ENCODE results near the gene ARHGAP10.

The ARHGAP10 gene

DNA sequence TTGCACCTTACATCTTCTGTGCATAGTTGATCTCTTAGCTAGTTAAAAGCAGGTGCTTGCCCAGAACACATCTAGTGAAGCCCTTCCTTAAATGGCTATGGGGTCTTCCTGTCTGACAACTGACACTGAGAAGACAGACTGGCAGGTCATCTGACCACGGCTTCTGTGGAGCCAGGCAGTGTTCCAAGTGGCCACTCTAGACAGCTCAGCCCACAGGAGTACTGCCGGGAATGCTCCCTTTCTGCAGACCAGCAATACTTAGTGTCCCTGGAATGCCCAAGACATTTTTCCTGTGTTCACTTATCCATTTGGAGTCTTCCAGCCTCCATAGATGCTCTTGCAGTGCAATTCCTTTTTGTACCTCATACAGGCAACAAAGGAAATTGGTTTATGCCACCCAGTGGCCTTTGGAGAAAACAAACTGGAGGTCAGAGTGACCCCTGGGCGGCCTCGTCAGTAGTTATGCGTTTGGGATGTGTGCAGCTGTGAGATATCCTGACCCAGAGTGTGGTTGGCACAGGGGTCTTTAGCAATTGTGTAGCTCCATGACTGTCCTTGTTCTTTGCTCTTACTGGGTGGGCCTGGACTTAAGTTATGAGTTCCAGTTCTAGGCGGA is 335.5 kb downstream of the ARHGAP10 start:
- TF ChIP-seq, protein P1, sequence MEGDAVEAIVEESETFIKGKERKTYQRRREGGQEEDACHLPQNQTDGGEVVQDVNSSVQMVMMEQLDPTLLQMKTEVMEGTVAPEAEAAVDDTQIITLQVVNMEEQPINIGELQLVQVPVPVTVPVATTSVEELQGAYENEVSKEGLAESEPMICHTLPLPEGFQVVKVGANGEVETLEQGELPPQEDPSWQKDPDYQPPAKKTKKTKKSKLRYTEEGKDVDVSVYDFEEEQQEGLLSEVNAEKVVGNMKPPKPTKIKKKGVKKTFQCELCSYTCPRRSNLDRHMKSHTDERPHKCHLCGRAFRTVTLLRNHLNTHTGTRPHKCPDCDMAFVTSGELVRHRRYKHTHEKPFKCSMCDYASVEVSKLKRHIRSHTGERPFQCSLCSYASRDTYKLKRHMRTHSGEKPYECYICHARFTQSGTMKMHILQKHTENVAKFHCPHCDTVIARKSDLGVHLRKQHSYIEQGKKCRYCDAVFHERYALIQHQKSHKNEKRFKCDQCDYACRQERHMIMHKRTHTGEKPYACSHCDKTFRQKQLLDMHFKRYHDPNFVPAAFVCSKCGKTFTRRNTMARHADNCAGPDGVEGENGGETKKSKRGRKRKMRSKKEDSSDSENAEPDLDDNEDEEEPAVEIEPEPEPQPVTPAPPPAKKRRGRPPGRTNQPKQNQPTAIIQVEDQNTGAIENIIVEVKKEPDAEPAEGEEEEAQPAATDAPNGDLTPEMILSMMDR (IDR thresholded peaks at IDR 0.05) = no peak
- H3K4me1 ChIP-seq (ENCODE audit: control insufficient read depth in 1 of 2, insufficient read depth in 1 of 2, low read depth in 1 of 2, low read length in 1 of 2) = no peaks in the 10 kb centered on the region
- no peaks in the 10 kb centered on the region for H3K27me3 ChIP-seq
- H3K27ac ChIP-seq = no peak overlapping the region
- no peaks in the 10 kb centered on the region for H3K9me3 ChIP-seq
- no peak overlapping the region for H3K4me3 ChIP-seq (ENCODE audit: low read depth in 1 of 2, low read length in 1 of 2)
- H3K36me3 ChIP-seq = no peaks in the 10 kb centered on the region

DNA sequence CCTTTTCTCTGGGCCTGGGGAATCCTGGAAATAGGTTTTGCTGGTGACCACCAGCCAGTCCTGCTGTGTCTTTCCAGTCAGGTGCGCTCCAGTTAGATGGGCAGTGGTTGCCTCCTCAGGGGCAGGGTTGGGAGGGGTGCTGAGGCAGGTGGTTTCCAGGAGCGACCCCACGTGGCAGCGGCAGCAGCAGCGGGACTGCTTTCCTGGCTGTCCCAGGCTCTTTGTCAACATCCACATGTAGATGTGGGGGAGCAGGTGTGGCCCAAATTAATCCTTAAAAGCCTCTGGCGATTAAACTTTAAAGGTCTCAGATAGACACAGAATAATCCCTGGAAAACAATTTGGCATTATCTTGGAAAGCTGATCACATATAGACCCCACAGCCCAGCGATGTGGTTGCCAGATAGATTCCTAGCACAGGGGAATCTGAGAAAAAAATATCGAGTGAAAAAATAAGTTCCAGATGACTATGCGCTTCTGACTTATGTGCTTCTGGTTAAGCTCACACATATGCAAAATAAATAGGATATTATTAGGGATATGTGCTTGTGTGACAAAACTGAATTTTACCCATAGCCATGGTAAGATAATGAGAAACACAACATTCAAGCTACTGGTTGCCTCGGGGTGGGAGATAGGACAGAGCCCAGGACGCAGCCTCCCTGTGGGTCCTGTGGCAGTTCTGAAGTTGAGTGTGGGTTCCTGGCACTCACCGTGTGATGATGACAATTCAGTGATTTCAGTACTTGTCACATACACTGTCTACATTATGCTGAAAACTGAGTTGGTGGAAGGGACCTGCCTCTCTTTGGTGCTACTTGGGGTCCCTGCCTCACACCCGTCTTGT is 336.4 kb downstream of the ARHGAP10 start:
- Histone ChIP-seq H3K27ac (no peak overlapping the region), H3K9me3 (no peaks in the 10 kb centered on the region), H3K4me3 (ENCODE audit: low read depth in 1 of 2, low read length in 1 of 2) (no peak overlapping the region), H3K36me3 (no peaks in the 10 kb centered on the region), H3K4me1 (ENCODE audit: control insufficient read depth in 1 of 2, insufficient read depth in 1 of 2, low read depth in 1 of 2, low read length in 1 of 2) (no peaks in the 10 kb centered on the region), H3K27me3 (no peaks in the 10 kb centered on the region)
- TF ChIP-seq, protein P1 (IDR thresholded peaks at IDR 0.05) = no peak

DNA sequence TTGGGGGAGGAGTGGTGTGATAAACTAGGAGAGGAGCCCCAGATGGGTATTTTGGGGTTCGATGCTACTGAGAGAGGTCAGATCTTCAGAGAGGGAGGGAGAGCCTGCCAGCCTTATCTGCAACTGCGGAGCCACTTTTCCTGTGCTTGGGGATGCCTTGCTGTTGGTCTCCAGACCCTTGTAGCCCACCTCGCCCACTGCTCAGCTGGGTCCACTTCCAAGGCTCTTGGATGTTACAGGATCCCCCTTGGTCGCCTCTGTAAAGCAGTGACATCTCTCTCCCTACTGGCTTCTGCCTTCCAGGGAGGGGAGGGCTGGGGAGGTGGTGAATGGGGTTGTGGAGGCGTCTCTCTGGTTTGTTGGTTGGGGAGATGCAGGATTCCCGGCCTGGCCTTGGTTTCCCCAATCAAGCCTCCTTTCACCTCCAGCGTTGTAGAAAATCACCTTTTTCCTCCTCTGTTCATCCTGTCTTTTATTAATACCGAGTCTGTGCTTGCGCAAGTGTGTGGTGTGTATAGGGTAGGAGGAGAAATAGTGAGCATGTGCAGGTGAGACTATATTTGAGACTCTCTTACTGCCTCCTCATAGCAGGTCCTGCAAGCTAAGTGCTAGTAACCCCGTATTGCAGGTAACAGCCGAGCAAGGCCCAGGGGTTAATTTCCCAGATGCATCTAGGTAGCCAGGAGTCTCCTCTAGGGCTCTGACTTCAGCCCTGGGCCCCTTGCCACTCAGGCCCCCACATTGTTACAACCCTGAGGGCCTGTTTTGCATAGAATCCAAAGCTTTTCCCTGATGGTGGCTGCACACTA is 337.4 kb downstream of the ARHGAP10 start:
- TF ChIP-seq, protein P1 (IDR thresholded peaks at IDR 0.05) = no peak
- H3K9me3 ChIP-seq = no peaks in the 10 kb centered on the region
- H3K4me3 ChIP-seq (ENCODE audit: low read depth in 1 of 2, low read length in 1 of 2) = no peak overlapping the region
- H3K4me1 ChIP-seq (ENCODE audit: control insufficient read depth in 1 of 2, insufficient read depth in 1 of 2, low read depth in 1 of 2, low read length in 1 of 2) = no peaks in the 10 kb centered on the region
- H3K36me3 ChIP-seq = no peaks in the 10 kb centered on the region
- H3K27me3 ChIP-seq = no peaks in the 10 kb centered on the region
- no peak overlapping the region for H3K27ac ChIP-seq

DNA sequence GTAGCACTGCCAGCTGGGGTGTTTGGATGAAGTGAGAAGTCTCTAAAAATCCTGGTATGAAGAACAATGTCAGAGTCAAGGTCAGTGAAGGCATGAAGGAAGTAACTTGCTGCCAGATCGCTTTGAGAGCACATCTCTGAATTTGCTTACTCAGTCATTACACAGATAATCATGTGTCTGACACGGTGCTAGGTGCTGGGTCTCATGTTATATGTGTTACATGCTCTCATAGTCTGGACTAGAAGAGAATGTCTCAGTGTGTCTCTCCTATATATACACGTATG is 337.9 kb downstream of the ARHGAP10 start:
- no peak overlapping the region for H3K4me3 ChIP-seq (ENCODE audit: low read depth in 1 of 2, low read length in 1 of 2)
- H3K9me3 ChIP-seq = peaks cover 2% of the 10 kb centered on the region
- TF ChIP-seq, protein P1 (IDR thresholded peaks at IDR 0.05) = no peak
- H3K27me3 ChIP-seq = no peaks in the 10 kb centered on the region
- no peaks in the 10 kb centered on the region for H3K36me3 ChIP-seq
- no peaks in the 10 kb centered on the region for H3K4me1 ChIP-seq (ENCODE audit: control insufficient read depth in 1 of 2, insufficient read depth in 1 of 2, low read depth in 1 of 2, low read length in 1 of 2)
- no peak overlapping the region for H3K27ac ChIP-seq

DNA sequence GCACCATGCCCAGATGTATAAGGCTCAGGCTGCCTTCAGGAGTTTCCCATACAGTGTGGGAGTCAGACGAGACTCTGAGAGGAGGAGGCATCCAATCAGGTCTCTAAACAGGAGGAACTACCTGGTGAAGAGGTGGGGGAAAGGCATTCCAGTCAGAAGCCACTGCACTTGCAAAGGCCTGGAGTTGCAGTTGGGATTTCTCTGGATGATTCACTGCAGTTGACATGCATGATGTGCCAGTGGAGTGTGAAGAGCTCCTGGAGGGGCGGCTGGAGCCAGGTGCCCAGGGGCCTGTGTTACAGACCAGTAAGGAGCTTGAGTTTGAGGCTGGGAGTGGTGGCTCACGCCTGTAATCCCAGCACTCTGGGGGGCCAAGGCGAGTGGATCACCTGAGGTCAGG is 339.1 kb downstream of the ARHGAP10 start:
- H3K4me1 ChIP-seq (ENCODE audit: control insufficient read depth in 1 of 2, insufficient read depth in 1 of 2, low read depth in 1 of 2, low read length in 1 of 2) = no peaks in the 10 kb centered on the region
- no peaks in the 10 kb centered on the region for H3K36me3 ChIP-seq
- H3K9me3 ChIP-seq = peaks cover 3% of the 10 kb centered on the region
- TF ChIP-seq, protein P1 (IDR thresholded peaks at IDR 0.05) = no peak
- no peaks in the 10 kb centered on the region for H3K27me3 ChIP-seq
- H3K4me3 ChIP-seq (ENCODE audit: low read depth in 1 of 2, low read length in 1 of 2) = no peak overlapping the region
- H3K27ac ChIP-seq = no peak overlapping the region

Data from neutrophil (primary cell).